Endothelial cell of umbilical vein (primary cell): ENCODE data around the gene ARHGAP15. TPM values are rescaled to one million over a fixed set of nuclear protein-coding genes. Genes with fewer than 3 reads are reported as not detected.

ENCODE experiments used
- BruUV-seq: library from RNA; stranded (reverse); fragments of 400-500 nt; replicated peaks from 2 replicates; lab custom pipeline; 2021; lab: Mats Ljungman, UMichigan
- CTCF ChIA-PET: fragments of 300-600, 350-600 bp; sonication (Branson Sonifier 250); formaldehyde crosslinking; loops from one replicate; lab custom pipeline; 2021; ENCODE audit warnings: antibody characterized with exemption, inconsistent platforms; lab: Charles Lee
- POLR2A ChIA-PET: fragments of 300-600, 350-600 bp; sonication (Branson Sonifier 250); formaldehyde crosslinking; loops from one replicate; lab custom pipeline; 2021; ENCODE audit warnings: antibody characterized with exemption, inconsistent platforms; lab: Charles Lee
- DNase-seq: peaks from one replicate; pipeline ENCODE4 v3.0.0-alpha.2; 2011; ENCODE audit warnings: low read depth, low spot score
- FAIRE-seq: peaks from 2 replicates; lab custom pipeline; 2011; peaks lifted over from hg19 to GRCh38; lab: Jason Lieb, UNC
- H2AFZ ChIP-seq: 2 replicates; pipeline ENCODE4 v1.6.0; 2012; ENCODE audit warnings: low read depth, low read length, control low read depth, inconsistent platforms
- H3K27ac ChIP-seq: 2 replicates; pipeline ENCODE4 v1.5.1; 2011; ENCODE audit warnings: low read depth, mild to moderate bottlenecking, control low read depth, low read length, moderate library complexity; ENCODE audit not compliant: insufficient read depth
- H3K27me3 ChIP-seq, 2 experiments: 2 replicates each; pipeline versions ENCODE4 v1.6.0 to v1.6.1; 2011; ENCODE audit warnings: low read length in 2 of 2, mixed read lengths in 1 of 2; ENCODE audit not compliant: control insufficient read depth in 2 of 2, insufficient read depth in 2 of 2
- H3K36me3 ChIP-seq, 2 experiments: 2 replicates in 1 of 2; 3 replicates in 1 of 2; pipeline ENCODE4 v1.5.1; 2011; ENCODE audit warnings: low read length in 2 of 2, mild to moderate bottlenecking in 1 of 2, moderate library complexity in 1 of 2; ENCODE audit not compliant: control insufficient read depth in 2 of 2, insufficient read depth in 2 of 2; ENCODE audit errors: extremely low read depth in 1 of 2
- H3K4me1 ChIP-seq: 3 replicates; pipeline ENCODE4 v1.5.1; 2011; ENCODE audit warnings: mild to moderate bottlenecking, low read length; ENCODE audit not compliant: control insufficient read depth, insufficient read depth; ENCODE audit errors: extremely low read depth
- H3K4me2 ChIP-seq: 2 replicates; pipeline ENCODE4 v1.6.1; 2011; ENCODE audit warnings: low read length, control low read depth, mixed read lengths; ENCODE audit not compliant: insufficient read depth
- H3K4me3 ChIP-seq, 3 experiments: fragments of 200-600 bp in 1 of 3; sonication (generic), shearing (Covaris generic) in 1 of 3; replicated peaks in 1 of 3; 2 replicates each; pipeline ENCODE4 v1.5.1; 2011 to 2016; ENCODE audit warnings: control low read depth in 3 of 3, low read length in 3 of 3, mild to moderate bottlenecking in 2 of 3, inconsistent platforms in 1 of 3, low read depth in 1 of 3, moderate library complexity in 1 of 3; ENCODE audit not compliant: insufficient read depth in 1 of 3
- H3K79me2 ChIP-seq: 2 replicates; pipeline ENCODE4 v1.6.0; 2012; ENCODE audit warnings: low read length, inconsistent platforms; ENCODE audit not compliant: control insufficient read depth, insufficient read depth
- H3K9ac ChIP-seq: replicated peaks from 2 replicates; pipeline ENCODE3; 2011; ENCODE audit warnings: low read length, control low read depth; ENCODE audit not compliant: insufficient read depth; ENCODE audit errors: extremely low read depth
- H3K9me1 ChIP-seq: replicated peaks from 3 replicates; pipeline ENCODE4 v1.6.0; 2011; ENCODE audit warnings: mild to moderate bottlenecking, low read length; ENCODE audit not compliant: control insufficient read depth, insufficient read depth; ENCODE audit errors: extremely low read depth
- H3K9me3 ChIP-seq: replicated peaks from 2 replicates; pipeline ENCODE4 v1.5.1; 2012; ENCODE audit warnings: low read length, inconsistent platforms; ENCODE audit not compliant: control insufficient read depth, insufficient read depth
- H4K20me1 ChIP-seq: replicated peaks from 2 replicates; pipeline ENCODE3; 2011; ENCODE audit warnings: mild to moderate bottlenecking, low read length; ENCODE audit not compliant: control insufficient read depth, insufficient read depth; ENCODE audit errors: extremely low read depth
- CTCF ChIP-seq, 2 donors: IDR thresholded peaks; 1 replicate in 1 of 2; 2 replicates in 1 of 2; pipeline ENCODE4 v1.5.1; 2011; ENCODE audit warnings: low read length in 2 of 2, mild to moderate bottlenecking in 2 of 2, moderate library complexity in 2 of 2, control low read depth in 1 of 2, inconsistent platforms in 1 of 2, low read depth in 1 of 2; ENCODE audit not compliant: insufficient read depth in 1 of 2; ENCODE audit errors: extremely low read depth in 1 of 2
- EZH2 ChIP-seq: IDR thresholded peaks from 2 replicates; pipeline ENCODE4 v1.6.1; 2012; ENCODE audit warnings: borderline replicate concordance, low read depth, mild to moderate bottlenecking, moderate library complexity, low read length, inconsistent platforms; ENCODE audit not compliant: severe bottlenecking
- FOS ChIP-seq: IDR thresholded peaks from 2 replicates; pipeline ENCODE4 v1.6.1; 2011; ENCODE audit warnings: mild to moderate bottlenecking, low read length, moderate library complexity, borderline replicate concordance; ENCODE audit not compliant: insufficient read depth
- GATA2 ChIP-seq: IDR thresholded peaks from 2 replicates; pipeline ENCODE4 v1.7.0; 2011; ENCODE audit warnings: low read depth, mild to moderate bottlenecking, moderate library complexity, mixed read lengths, low read length; ENCODE audit not compliant: insufficient read length, insufficient read depth
- JUN ChIP-seq: IDR thresholded peaks from 2 replicates; pipeline ENCODE4 v1.6.1; 2011; ENCODE audit warnings: borderline replicate concordance, low read depth; ENCODE audit not compliant: insufficient read length, insufficient read depth
- MAX ChIP-seq: IDR thresholded peaks from 2 replicates; pipeline ENCODE4 v1.6.1; 2011; ENCODE audit not compliant: insufficient read depth, insufficient read length
- MYC ChIP-seq: IDR thresholded peaks from one replicate; pipeline ENCODE4 v1.6.1; 2011; ENCODE audit warnings: mild to moderate bottlenecking, low read depth, low read length
- POLR2A ChIP-seq: IDR thresholded peaks from 2 replicates; pipeline ENCODE4 v1.6.1; 2012; ENCODE audit warnings: low read depth, mild to moderate bottlenecking, control low read depth, low read length
- POLR2AphosphoS5 ChIP-seq: IDR thresholded peaks from 2 replicates; pipeline ENCODE4 v1.6.1; 2012; ENCODE audit warnings: low read depth, mild to moderate bottlenecking, control low read depth, low read length, moderate library complexity; ENCODE audit not compliant: insufficient read depth
- dilution Hi-C: fragments of 300-500 bp; cut with MboI; formaldehyde crosslinking; loops from one replicate; pipeline ENCODE4 v1.15.0; 2019; ENCODE audit warnings: low sequenced_read_pairs; ENCODE audit not compliant: extremely low pct_ligation_motif_present
- intact Hi-C: fragments of 100-400 bp; cut with micrococcal nuclease; formaldehyde crosslinking; loops from one replicate; pipeline ENCODE4 v1.10.0; 2022
- polyA plus RNA-seq, 4 experiments: library from polyadenylated mRNA; depleted of rRNA in 3 of 4; stranded (reverse) in 3 of 4; unstranded in 1 of 4; fragments of >200 nt; gene quantifications; 2 replicates each; pipeline versions ENCODE4 v1.2.1 to v1.2.3, GENCODE V29; 2011 to 2012; ENCODE audit warnings: missing spikeins in 1 of 4
- total RNA-seq: library from RNA; stranded (reverse); gene quantifications from 2 replicates; pipeline ENCODE4 v1.2.3, GENCODE V29; 2021

ARHGAP15 gene
- total and polyA plus RNA-seq, 2 donors (not counting 3 experiments of a cell fraction or from before 2014, with no cell fraction given): not detected

- Histone ChIP-seq H3K9ac (no peak overlapping the region), H3K9me1 (no peaks in the 10 kb centered on the region), H3K27ac (no peak overlapping the region), H3K27me3 (no peaks in the 10 kb centered on the region), H3K9me3 (no peaks in the 10 kb centered on the region), H3K36me3 (no peaks in the 10 kb centered on the region), H3K79me2 (no peaks in the 10 kb centered on the region), H3K4me1 (no peaks in the 10 kb centered on the region), H3K4me2 (no peak overlapping the region), H4K20me1 (no peaks in the 10 kb centered on the region), H2AFZ (no peak overlapping the region), H3K4me3 (no peak overlapping the region)
- CTCF ChIA-PET: interaction anchor here (1.1 kb wide), 1 partner anchor 102 kb away, joined by 3 read pairs; no protein-coding TSS in a partner anchor
- intact Hi-C loops: no loop called here
- DNase-seq (no peak), FAIRE-seq (no peak)
- dilution Hi-C loops: no loop called here
- POLR2A ChIA-PET: no interaction called here
- TF ChIP-seq GATA2: no peak
- no peak for TF ChIP-seq POLR2AphosphoS5
- no peak for TF ChIP-seq FOS
- no peak for TF ChIP-seq EZH2
- TF ChIP-seq MAX: no peak
- TF ChIP-seq CTCF (IDR thresholded peaks at IDR 0.05; ENCODE audit: extremely low read depth in 1 of 2, insufficient read depth in 1 of 2, low read depth in 1 of 2, low read length in 2 of 2): no peak
- TF ChIP-seq POLR2A: no peak
- TF ChIP-seq JUN: no peak
- TF ChIP-seq MYC: no peak
- no TSS peak for BruUV-seq
Measured at GRCh38 chr2:143688815-143689214, 559.6 kb downstream of the ARHGAP15 start.
